Iris pigment epithelial cell (primary cell): ENCODE measurements around the gene ACAP3.

ENCODE experiments used
- DNase-seq: peaks from one replicate; pipeline ENCODE4 v3.0.0-alpha.2; 2011; ENCODE audit warnings: low read depth

ACAP3 gene

GRCh38 chr1:1314237-1314586 is 6.5 kb upstream of the ACAP3 start:
- no peak for DNase-seq

GRCh38 chr1:1313500-1314236 is 5.9 kb upstream of the ACAP3 start:
- no peak for DNase-seq

- no peak for DNase-seq
Observed at GRCh38 chr1:1312450-1313314, 5.0 kb upstream of the ACAP3 start.

- no peak for DNase-seq
Observed at GRCh38 chr1:1311107-1312104, 3.7 kb upstream of the ACAP3 start.

- no peak for DNase-seq
Observed at GRCh38 chr1:1310476-1311053, 2.8 kb upstream of the ACAP3 start.

- no peak for DNase-seq
Observed at GRCh38 chr1:1310109-1310385, 2.3 kb upstream of the ACAP3 start.

- peak; percentile 15 for DNase-seq
Observed at GRCh38 chr1:1309251-1310108, 1.8 kb upstream of the ACAP3 start.

GRCh38 chr1:1308756-1309250 is 1.1 kb upstream of the ACAP3 start:
- DNase-seq = no peak

- peak; percentile 21 for DNase-seq
Observed at GRCh38 chr1:1307261-1307922, 338 bp downstream of the ACAP3 start.

- peak; percentile 15 for DNase-seq
Observed at GRCh38 chr1:1306661-1307260, 969 bp downstream of the ACAP3 start.

- peak; percentile 25 for DNase-seq
Observed at GRCh38 chr1:1306070-1306660, 1.6 kb downstream of the ACAP3 start.

- peak; percentile 76 for DNase-seq
Observed at GRCh38 chr1:1305300-1306069, 2.2 kb downstream of the ACAP3 start.

GRCh38 chr1:1304331-1305299 is 3.1 kb downstream of the ACAP3 start:
- DNase-seq = peak; percentile 76

GRCh38 chr1:1303736-1304135 is 4.0 kb downstream of the ACAP3 start:
- no peak for DNase-seq

GRCh38 chr1:1302951-1303509 is 4.7 kb downstream of the ACAP3 start:
- DNase-seq = no peak

GRCh38 chr1:1302006-1302430 is 5.7 kb downstream of the ACAP3 start:
- DNase-seq = no peak

- DNase-seq = no peak
Observed at GRCh38 chr1:1300352-1300739, 7.4 kb downstream of the ACAP3 start.
